GM12878 (cell line): Measurements from ENCODE around the gene TMBIM6. TPM values are rescaled to one million over a fixed set of nuclear protein-coding genes. Genes with fewer than 3 reads are reported as not detected.

Experiments used
- ATAC-seq: fragments of 200-7000 bp; cut with Tn5 transposase; 3 replicates; pipeline ENCODE4 v1.9.1; 2020; ENCODE audit warnings: mild to moderate bottlenecking, moderate library complexity
- BruUV-seq: library from RNA; stranded (reverse); fragments of 400-500 nt; replicated peaks from 2 replicates; lab custom pipeline; 2021; lab: Mats Ljungman, UMichigan
- CTCF ChIA-PET: fragments of 300-600 bp; sonication (Branson Sonifier 250); formaldehyde crosslinking; extraction: SDS; loops from one replicate; lab custom pipeline; 2021; ENCODE audit warnings: inconsistent platforms; lab: Yijun Ruan, JAX
- POLR2A ChIA-PET: fragments of 350-600 bp; formaldehyde crosslinking; extraction: SDS; loops from one replicate; lab custom pipeline; 2021; ENCODE audit warnings: inconsistent platforms; lab: Charles Lee
- RAD21 ChIA-PET: fragments of 300-600 bp; sonication (Branson Sonifier 250); formaldehyde crosslinking; loops from one replicate; lab custom pipeline; 2023; ENCODE audit warnings: antibody characterized with exemption; ENCODE audit not compliant: unreplicated experiment; lab: Charles Lee
- SMC1A ChIA-PET: fragments of 300-600 bp; sonication (Branson Sonifier 250); formaldehyde crosslinking; loops from one replicate; lab custom pipeline; 2023; ENCODE audit not compliant: unreplicated experiment, uncharacterized antibody; lab: Charles Lee
- DNase-seq: peaks from one replicate; pipeline ENCODE4 v3.0.0-alpha.2; 2011; ENCODE audit warnings: low read depth, low spot score
- FAIRE-seq: peaks from 3 replicates; lab custom pipeline; 2011; peaks lifted over from hg19 to GRCh38; lab: Jason Lieb, UNC
- H2AFZ ChIP-seq: 2 replicates; pipeline ENCODE4 v1.6.0; 2011; ENCODE audit warnings: low read depth, low read length, control low read depth; ENCODE audit not compliant: control insufficient read depth
- H3K27ac ChIP-seq: 2 replicates; pipeline ENCODE4 v1.5.1; 2011; ENCODE audit warnings: control low read depth; ENCODE audit not compliant: control insufficient read depth, insufficient read depth
- H3K27me3 ChIP-seq, 2 experiments: replicated peaks in 1 of 2; 2 replicates each; pipeline versions ENCODE4 v1.6.0 to v1.6.1; 2011; ENCODE audit warnings: low read length in 1 of 2; ENCODE audit not compliant: control insufficient read depth in 2 of 2, insufficient read depth in 2 of 2
- H3K36me3 ChIP-seq, 2 experiments: 2 replicates each; pipeline ENCODE4 v1.5.1; 2011; ENCODE audit warnings: low read length in 1 of 2; ENCODE audit not compliant: control insufficient read depth in 2 of 2, insufficient read depth in 2 of 2
- H3K4me1 ChIP-seq: 2 replicates; pipeline ENCODE4 v1.6.1; 2011; ENCODE audit warnings: mild to moderate bottlenecking, low read length, moderate library complexity, mixed read lengths; ENCODE audit not compliant: control insufficient read depth, insufficient read depth
- H3K4me2 ChIP-seq: 2 replicates; pipeline ENCODE4 v1.6.0; 2011; ENCODE audit warnings: control low read depth; ENCODE audit not compliant: control insufficient read depth, insufficient read depth
- H3K4me3 ChIP-seq: fragments of 200-600 bp; sonication (generic); 2 replicates; pipeline ENCODE4 v1.5.1; 2016
- H3K79me2 ChIP-seq: 2 replicates; pipeline ENCODE4 v1.6.0; 2011; ENCODE audit warnings: low read length; ENCODE audit not compliant: control insufficient read depth, insufficient read depth
- H3K9ac ChIP-seq: 2 replicates; pipeline ENCODE4 v1.8.0; 2011; ENCODE audit warnings: low read length, control low read depth, mixed read lengths; ENCODE audit not compliant: control insufficient read depth, insufficient read depth
- H3K9me3 ChIP-seq: replicated peaks from 3 replicates; pipeline ENCODE4 v1.5.1; 2011; ENCODE audit warnings: mild to moderate bottlenecking, low read length; ENCODE audit not compliant: control insufficient read depth, insufficient read depth
- H4K20me1 ChIP-seq: 2 replicates; pipeline ENCODE4 v1.6.0; 2011; ENCODE audit not compliant: control insufficient read depth, insufficient read depth
- DPF2 ChIP-seq: fragments of 450-650 bp; IDR thresholded peaks from 2 replicates; pipeline ENCODE4 v1.6.1; 2017; ENCODE audit warnings: mild to moderate bottlenecking
- HDAC2 ChIP-seq: fragments of 200-600 bp; sonication (generic); IDR thresholded peaks from 2 replicates; pipeline ENCODE4 v1.6.1; 2017
- MXI1 ChIP-seq: fragments of 150-350 bp; IDR thresholded peaks from 2 replicates; pipeline ENCODE4 v1.6.1; 2011; ENCODE audit warnings: low read depth, mild to moderate bottlenecking, inconsistent platforms, low read length, improper control_type of control experiment
- NKRF ChIP-seq: fragments of 450-650 bp; conservative IDR thresholded peaks from 2 replicates; pipeline ENCODE4 v1.6.1; 2017; ENCODE audit warnings: mild to moderate bottlenecking, moderate library complexity
- POLR2AphosphoS5 ChIP-seq: IDR thresholded peaks from 2 replicates; pipeline ENCODE4 v1.6.1; 2011; ENCODE audit warnings: mild to moderate bottlenecking, low read length, inconsistent platforms
- POU2F2 ChIP-seq: IDR thresholded peaks from 3 replicates; pipeline ENCODE4 v1.6.1; 2011; ENCODE audit warnings: low read depth, mild to moderate bottlenecking, low read length, borderline replicate concordance
- RBBP5 ChIP-seq: fragments of 200-600 bp; sonication (generic); conservative IDR thresholded peaks from 2 replicates; pipeline ENCODE4 v1.6.1; 2016
- SMAD1 ChIP-seq: fragments of 450-650 bp; IDR thresholded peaks from 2 replicates; pipeline ENCODE4 v1.6.1; 2018; ENCODE audit warnings: mild to moderate bottlenecking, low read depth; ENCODE audit not compliant: partially characterized antibody
- SPI1 ChIP-seq: IDR thresholded peaks from 2 replicates; pipeline ENCODE4 v1.6.1; 2011; ENCODE audit warnings: low read depth, mild to moderate bottlenecking, low read length, moderate library complexity, borderline replicate concordance; ENCODE audit not compliant: insufficient read depth
- SUPT20H ChIP-seq: IDR thresholded peaks from 2 replicates; pipeline ENCODE4 v1.6.1; 2011; ENCODE audit warnings: low read depth, mild to moderate bottlenecking, low read length, moderate library complexity, borderline replicate concordance; ENCODE audit not compliant: control insufficient read depth
- TAF1 ChIP-seq: IDR thresholded peaks from 2 replicates; pipeline ENCODE4 v1.6.1; 2011; ENCODE audit warnings: mild to moderate bottlenecking, low read depth, low read length, borderline replicate concordance
- TBL1XR1 ChIP-seq: IDR thresholded peaks from 2 replicates; pipeline ENCODE4 v1.6.1; 2012; ENCODE audit warnings: low read depth, low read length, improper control_type of control experiment
- USF1 ChIP-seq: IDR thresholded peaks from 2 replicates; pipeline ENCODE4 v1.6.1; 2011; ENCODE audit warnings: borderline replicate concordance, low read depth, mild to moderate bottlenecking, moderate library complexity, mixed read lengths, low read length; ENCODE audit not compliant: insufficient read depth; ENCODE audit errors: extremely low read length
- ZNF274 ChIP-seq: IDR thresholded peaks from one replicate; pipeline ENCODE4 v1.8.0; 2011; ENCODE audit not compliant: insufficient read length, insufficient read depth
- ZSCAN29 ChIP-seq: fragments of 450-650 bp; IDR thresholded peaks from 2 replicates; pipeline ENCODE4 v1.6.1; 2017; ENCODE audit warnings: mild to moderate bottlenecking, moderate library complexity
- WGBS: methylation state at CpG from one replicate; pipeline ENCODE4 v1.1.6; 2016; ENCODE audit warnings: low lambda C conversion rate; ENCODE audit not compliant: insufficient replicate concordance, insufficient coverage; ENCODE audit errors: missing lambda C conversion rate; 5-methylcytosine and 5-hydroxymethylcytosine counted together
- in situ Hi-C: fragments of 300-500 bp; cut with MboI; formaldehyde crosslinking; loops from 9 replicates; pipeline ENCODE4 v1.14.3; 2018; ENCODE audit warnings: mixed read lengths
- intact Hi-C: fragments of 100-400 bp; cut with micrococcal nuclease; formaldehyde crosslinking; loops from one replicate; pipeline ENCODE4 v1.14.2; 2022; ENCODE audit not compliant: unreplicated experiment
- polyA plus RNA-seq, 11 experiments: library from polyadenylated mRNA; depleted of rRNA in 4 of 11; unstranded in 6 of 11; stranded (reverse) in 5 of 11; fragments of >200 nt; fragmentation: Nextera tagmentation in 4 of 11; fragmentation: Illumina TruSeq in 1 of 11; extraction: Ambion mirVana in 4 of 11; extraction: Trizol in 1 of 11; gene quantifications; 1 replicate in 1 of 11; 2 replicates in 10 of 11; pipeline versions ENCODE4 v1.2.1 to v1.2.3, GENCODE V29; 2011 to 2016; ENCODE audit warnings: inconsistent platforms in 2 of 11, missing spikeins in 2 of 11, low read depth in 1 of 11
- total RNA-seq, 4 experiments: library from RNA; depleted of rRNA in 3 of 4; stranded (reverse); fragments of >200 nt in 3 of 4; fragmentation: Illumina TruSeq in 1 of 4; extraction: Trizol in 1 of 4; gene quantifications; 2 replicates each; pipeline versions ENCODE4 v1.2.1 to v1.2.3, GENCODE V29; 2013 to 2021

Gene TMBIM6
- total and polyA plus RNA-seq, 10 of the 15 experiments (the other 5 are each of a cell fraction or from before 2014, with no cell fraction given): 224 to 1,192 (median 379) TPM

GRCh38 chr12:49730568-49731101 lies 10.7 kb upstream of the TMBIM6 start:
- in situ Hi-C loops: no loop called here
- intact Hi-C loops: no loop called here
- H3K4me2 ChIP-seq: no peak overlapping the region
- RAD21 ChIA-PET: no interaction called here
- H3K27me3 ChIP-seq: no peaks in the 10 kb centered on the region
- no peak overlapping the region for H3K27ac ChIP-seq
- no peaks in the 10 kb centered on the region for H3K4me1 ChIP-seq
- ATAC-seq (no peak), DNase-seq (no peak), FAIRE-seq (no peak)
- H3K9ac ChIP-seq: no peak overlapping the region
- no peak overlapping the region for H2AFZ ChIP-seq
- SMC1A ChIA-PET: no interaction called here
- H3K36me3 ChIP-seq: no peaks in the 10 kb centered on the region
- no peaks in the 10 kb centered on the region for H4K20me1 ChIP-seq
- no peaks in the 10 kb centered on the region for H3K79me2 ChIP-seq
- BruUV-seq: no TSS peak
- no peak overlapping the region for H3K4me3 ChIP-seq
- WGBS: 73% methylated on average over 3 of the region's 3 CpGs
- no peak for TF ChIP-seq DPF2
- TF ChIP-seq ZSCAN29: no peak
- no peak for TF ChIP-seq SPI1
- TF ChIP-seq POLR2AphosphoS5: no peak
- no peak for TF ChIP-seq TBL1XR1
- no peak for TF ChIP-seq USF1
- no peak for TF ChIP-seq SMAD1
- no peak for TF ChIP-seq POU2F2
- no peak for TF ChIP-seq RBBP5
- no peak for TF ChIP-seq ZNF274
- TF ChIP-seq SUPT20H: no peak
- no peak for TF ChIP-seq HDAC2
- no peak for TF ChIP-seq MXI1
- no peak for TF ChIP-seq NKRF
- no peak for TF ChIP-seq TAF1
- H3K9me3 ChIP-seq: no peaks in the 10 kb centered on the region
- CTCF ChIA-PET: no interaction called here
- POLR2A ChIA-PET: no interaction called here
